ENCODE results near the gene DAGLB. TPM values are rescaled to one million over a fixed set of nuclear protein-coding genes. Genes with fewer than 3 reads are reported as not detected.

The DAGLB gene
- total RNA-seq, 4 donors from 2014 or later = 12.6 to 25.8 (median 18.0) TPM

DNA sequence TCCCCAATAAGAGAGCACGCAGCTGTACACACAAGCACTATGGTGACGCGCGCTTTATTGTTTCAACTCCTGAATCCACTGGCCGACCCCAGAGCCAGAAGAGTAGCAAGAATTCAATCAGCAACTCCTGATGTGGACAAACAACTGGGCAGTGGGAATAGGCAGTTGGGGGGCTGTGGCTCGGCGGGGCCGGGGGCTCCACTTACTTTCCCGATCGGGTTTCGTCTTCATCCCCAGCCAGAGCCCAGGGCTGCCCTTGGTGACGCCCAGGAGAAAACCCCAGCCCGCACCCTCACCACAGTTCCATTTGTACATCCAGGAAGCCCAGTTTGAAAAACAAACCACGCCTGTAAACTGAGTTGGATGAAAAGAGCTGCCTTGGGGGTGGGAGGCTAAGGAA is 38.7 kb downstream of the DAGLB start:
- Histone ChIP-seq H3K27ac (no peak overlapping the region), H3K9me3 (no peaks in the 10 kb centered on the region), H3K4me1 (no peaks in the 10 kb centered on the region), H3K4me3 (no peak overlapping the region), H3K27me3 (no peaks in the 10 kb centered on the region), H3K36me3 (peaks cover 0 to 100% (median 27%) of the 10 kb centered on the region in 3 donors)
- DNase-seq (ENCODE audit: low spot score in 2 of 2) = no peak
- WGBS, 2 donors = 93 to 99% methylated on average over 14 of the region's 14 CpGs
- TF ChIP-seq CTCF (IDR thresholded peaks at IDR 0.05) (no peak), POLR2A (IDR thresholded peaks at IDR 0.05) (no peak), EP300 (IDR thresholded peaks at IDR 0.05) (no peak)

DNA sequence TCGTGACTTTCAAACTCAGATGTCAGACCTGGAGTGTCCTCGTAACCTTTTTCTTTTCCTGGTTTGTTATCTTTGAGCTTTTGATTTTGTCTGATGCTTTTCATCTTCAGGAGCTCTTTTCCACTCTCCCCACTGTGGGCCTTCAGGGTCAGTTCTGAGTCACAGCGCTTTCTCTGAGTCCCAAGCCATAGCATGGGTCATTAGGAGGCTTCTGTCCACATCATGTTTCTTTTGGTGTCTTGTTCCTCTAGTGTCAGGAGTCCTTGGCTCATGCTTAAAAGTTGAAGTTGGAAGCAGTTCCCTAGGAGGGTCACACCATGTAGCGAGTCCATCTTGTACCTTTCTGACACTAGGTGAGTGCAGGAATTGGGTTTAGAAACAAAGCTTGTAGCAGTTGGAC is 40.3 kb downstream of the DAGLB start:
- WGBS, 2 donors = 95 to 98% methylated on average over 4 of the region's 4 CpGs
- TF ChIP-seq EP300 (IDR thresholded peaks at IDR 0.05) = no peak
- TF ChIP-seq CTCF (IDR thresholded peaks at IDR 0.05) = no peak
- TF ChIP-seq POLR2A (IDR thresholded peaks at IDR 0.05) = no peak
- no peaks in the 10 kb centered on the region for H3K4me1 ChIP-seq
- no peak for DNase-seq (ENCODE audit: low spot score in 2 of 2)
- no peaks in the 10 kb centered on the region for H3K27me3 ChIP-seq
- H3K4me3 ChIP-seq = no peak overlapping the region
- H3K27ac ChIP-seq = no peak overlapping the region
- H3K9me3 ChIP-seq = no peaks in the 10 kb centered on the region
- peaks cover 0 to 100% (median 15%) of the 10 kb centered on the region in 3 donors for H3K36me3 ChIP-seq

GRCh38 chr7:6406121-6406520 is 41.6 kb downstream of the DAGLB start:
- Histone ChIP-seq H3K36me3 (peaks cover 0 to 100% (median 13%) of the 10 kb centered on the region in 3 donors), H3K27me3 (no peaks in the 10 kb centered on the region), H3K27ac (no peak overlapping the region), H3K4me3 (no peak overlapping the region), H3K4me1 (no peaks in the 10 kb centered on the region), H3K9me3 (no peaks in the 10 kb centered on the region)
- no peak for DNase-seq (ENCODE audit: low spot score in 2 of 2)
- 86 to 91% methylated on average over 5 of the region's 5 CpGs for WGBS, 2 donors
- no peak for TF ChIP-seq EP300 (IDR thresholded peaks at IDR 0.05)
- no peak for TF ChIP-seq POLR2A (IDR thresholded peaks at IDR 0.05)

DNA sequence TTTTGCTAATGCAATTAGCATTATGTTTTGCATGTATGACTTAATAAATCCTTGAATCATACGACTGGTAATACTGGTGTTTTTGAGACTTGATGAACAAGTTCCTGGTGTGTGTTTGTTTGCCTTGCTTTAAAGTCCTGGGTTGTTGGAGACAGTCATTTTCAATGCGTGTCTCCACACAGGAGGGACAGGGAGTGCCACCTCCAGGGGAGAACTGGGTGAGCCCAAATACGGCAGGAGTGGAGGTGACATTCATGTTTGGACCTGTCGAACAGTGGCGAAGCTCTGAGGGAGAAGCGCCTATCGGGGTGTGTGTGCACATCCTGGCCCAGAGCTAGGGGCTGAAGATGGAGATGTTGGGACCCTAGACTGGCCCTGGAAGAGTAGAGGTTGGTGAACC is 43.8 kb downstream of the DAGLB start:
- H3K9me3 ChIP-seq = no peaks in the 10 kb centered on the region
- peaks cover 0 to 19% (median 9%) of the 10 kb centered on the region in 4 donors for H3K4me1 ChIP-seq
- WGBS, 2 donors = 89 to 91% methylated on average over 7 of the region's 7 CpGs
- H3K4me3 ChIP-seq = no peak overlapping the region
- H3K27me3 ChIP-seq = no peaks in the 10 kb centered on the region
- DNase-seq (ENCODE audit: low spot score in 2 of 2) = no peak
- no peak overlapping the region for H3K27ac ChIP-seq
- TF ChIP-seq CTCF (IDR thresholded peaks at IDR 0.05) = no peak
- TF ChIP-seq POLR2A (IDR thresholded peaks at IDR 0.05) = no peak
- TF ChIP-seq EP300 (IDR thresholded peaks at IDR 0.05) = no peak
- H3K36me3 ChIP-seq = peaks cover 0 to 82% (median 0%) of the 10 kb centered on the region in 3 donors

DNA sequence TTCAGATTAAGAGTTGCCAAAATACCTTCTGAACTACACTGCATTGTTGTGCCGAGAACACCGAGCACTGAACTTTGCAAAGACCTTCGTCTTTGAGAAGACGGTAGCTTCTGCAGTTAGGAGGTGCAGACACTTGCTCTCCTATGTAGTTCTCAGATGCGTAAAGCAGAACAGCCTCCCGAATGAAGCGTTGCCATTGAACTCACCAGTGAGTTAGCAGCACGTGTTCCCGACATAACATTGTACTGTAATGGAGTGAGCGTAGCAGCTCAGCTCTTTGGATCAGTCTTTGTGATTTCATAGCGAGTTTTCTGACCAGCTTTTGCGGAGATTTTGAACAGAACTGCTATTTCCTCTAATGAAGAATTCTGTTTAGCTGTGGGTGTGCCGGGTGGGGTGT is 45.0 kb downstream of the DAGLB start:
- H3K36me3 ChIP-seq = peaks cover 0 to 71% (median 0%) of the 10 kb centered on the region in 3 donors

More for the DNA sequence above, 45.0 kb downstream of the DAGLB start:
- TF ChIP-seq POLR2A (IDR thresholded peaks at IDR 0.05) (no peak), CTCF (IDR thresholded peaks at IDR 0.05) (no peak), EP300 (IDR thresholded peaks at IDR 0.05) (no peak)
- Histone ChIP-seq H3K27me3 (no peaks in the 10 kb centered on the region), H3K27ac (no peak overlapping the region), H3K9me3 (no peaks in the 10 kb centered on the region), H3K4me3 (no peak overlapping the region), H3K4me1 (peaks cover 0 to 30% (median 15%) of the 10 kb centered on the region in 4 donors)
- no peak for DNase-seq (ENCODE audit: low spot score in 2 of 2)
- 82 to 85% methylated on average over 13 of the region's 13 CpGs for WGBS, 2 donors

Measured in tibial nerve (tissue), 4 donors.